Measurements from ENCODE around the gene NAV3. TPM values are rescaled to one million over a fixed set of nuclear protein-coding genes. Genes with fewer than 3 reads are reported as not detected.

Gene NAV3
- total RNA-seq, 1 experiment from 2014 or later = 53.3 TPM

GRCh38 chr12:77983859-77984258, 153.2 kb downstream of the NAV3 start:
- no peak for DNase-seq (ENCODE audit: low read depth)

- no peak for DNase-seq (ENCODE audit: low read depth)
Measured at GRCh38 chr12:77992760-77993159, 162.1 kb downstream of the NAV3 start.

- no peak for DNase-seq (ENCODE audit: low read depth)
Measured at GRCh38 chr12:77993658-77994057, 163.0 kb downstream of the NAV3 start.

- DNase-seq (ENCODE audit: low read depth) = peak; percentile 96
Measured at GRCh38 chr12:77995436-77996167, 164.9 kb downstream of the NAV3 start.

GRCh38 chr12:77996670-77997069, 166.0 kb downstream of the NAV3 start:
- no peak for DNase-seq (ENCODE audit: low read depth)

- DNase-seq (ENCODE audit: low read depth) = no peak
Measured at GRCh38 chr12:77998236-77998786, 167.6 kb downstream of the NAV3 start.

GRCh38 chr12:77999074-77999715, 168.5 kb downstream of the NAV3 start:
- no peak for DNase-seq (ENCODE audit: low read depth)

- peak; percentile 20 for DNase-seq (ENCODE audit: low read depth)
Measured at GRCh38 chr12:78002878-78003277, 172.2 kb downstream of the NAV3 start.

GRCh38 chr12:78004249-78005093, 173.8 kb downstream of the NAV3 start:
- peak; percentile 63 for DNase-seq (ENCODE audit: low read depth)

- no peak for DNase-seq (ENCODE audit: low read depth)
Measured at GRCh38 chr12:78005094-78005492, 174.4 kb downstream of the NAV3 start.

GRCh38 chr12:78007173-78007572, 176.5 kb downstream of the NAV3 start:
- DNase-seq (ENCODE audit: low read depth) = no peak

- no peak for DNase-seq (ENCODE audit: low read depth)
Measured at GRCh38 chr12:78009031-78009430, 178.3 kb downstream of the NAV3 start.

- peak; percentile 63 for DNase-seq (ENCODE audit: low read depth)
Measured at GRCh38 chr12:78018171-78018910, 187.6 kb downstream of the NAV3 start.

GRCh38 chr12:78018939-78019338, 188.2 kb downstream of the NAV3 start:
- DNase-seq (ENCODE audit: low read depth) = peak; percentile 11

GRCh38 chr12:78028426-78028825, 197.7 kb downstream of the NAV3 start:
- no peak for DNase-seq (ENCODE audit: low read depth)

GRCh38 chr12:78034025-78034424, 203.3 kb downstream of the NAV3 start:
- peak; percentile 63 for DNase-seq (ENCODE audit: low read depth)

- no peak for DNase-seq (ENCODE audit: low read depth)
Measured at GRCh38 chr12:78035901-78036606, 205.4 kb downstream of the NAV3 start.

GRCh38 chr12:78036874-78037273, 206.2 kb downstream of the NAV3 start:
- DNase-seq (ENCODE audit: low read depth) = no peak

GRCh38 chr12:78037707-78038106, 207.0 kb downstream of the NAV3 start:
- no peak for DNase-seq (ENCODE audit: low read depth)

- DNase-seq (ENCODE audit: low read depth) = no peak
Measured at GRCh38 chr12:78038541-78038940, 207.8 kb downstream of the NAV3 start.

- DNase-seq (ENCODE audit: low read depth) = no peak
Measured at GRCh38 chr12:78038986-78039385, 208.3 kb downstream of the NAV3 start.

Measured in LHCN-M2 (cell line).